ENCODE measurements around the gene MYO6.

DNA sequence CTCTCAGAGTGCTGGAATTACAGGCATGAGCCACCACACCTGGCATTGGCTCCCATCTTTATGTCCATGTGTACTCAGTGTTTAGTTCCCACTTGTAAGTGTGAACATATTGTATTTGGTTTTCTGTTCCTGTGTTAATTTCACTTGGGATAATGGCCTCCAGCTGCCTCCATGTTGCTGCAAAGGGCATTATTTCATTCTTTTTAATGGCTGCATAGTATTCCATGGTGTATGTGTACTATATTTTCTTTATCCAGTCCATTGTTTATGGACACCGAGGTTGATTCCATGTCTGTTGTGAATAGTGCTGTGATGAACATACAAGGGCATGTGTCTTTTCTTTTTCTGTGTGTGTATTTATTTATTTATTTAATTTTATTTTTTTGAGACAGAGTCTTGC is 47.7 kb downstream of the MYO6 start:
- TF ChIP-seq, protein P1, sequence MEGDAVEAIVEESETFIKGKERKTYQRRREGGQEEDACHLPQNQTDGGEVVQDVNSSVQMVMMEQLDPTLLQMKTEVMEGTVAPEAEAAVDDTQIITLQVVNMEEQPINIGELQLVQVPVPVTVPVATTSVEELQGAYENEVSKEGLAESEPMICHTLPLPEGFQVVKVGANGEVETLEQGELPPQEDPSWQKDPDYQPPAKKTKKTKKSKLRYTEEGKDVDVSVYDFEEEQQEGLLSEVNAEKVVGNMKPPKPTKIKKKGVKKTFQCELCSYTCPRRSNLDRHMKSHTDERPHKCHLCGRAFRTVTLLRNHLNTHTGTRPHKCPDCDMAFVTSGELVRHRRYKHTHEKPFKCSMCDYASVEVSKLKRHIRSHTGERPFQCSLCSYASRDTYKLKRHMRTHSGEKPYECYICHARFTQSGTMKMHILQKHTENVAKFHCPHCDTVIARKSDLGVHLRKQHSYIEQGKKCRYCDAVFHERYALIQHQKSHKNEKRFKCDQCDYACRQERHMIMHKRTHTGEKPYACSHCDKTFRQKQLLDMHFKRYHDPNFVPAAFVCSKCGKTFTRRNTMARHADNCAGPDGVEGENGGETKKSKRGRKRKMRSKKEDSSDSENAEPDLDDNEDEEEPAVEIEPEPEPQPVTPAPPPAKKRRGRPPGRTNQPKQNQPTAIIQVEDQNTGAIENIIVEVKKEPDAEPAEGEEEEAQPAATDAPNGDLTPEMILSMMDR (IDR thresholded peaks at IDR 0.05): no peak
- no peak for TF ChIP-seq POLR2A (IDR thresholded peaks at IDR 0.05)
